Gastrocnemius medialis (tissue), 4 donors: ENCODE data around the gene GSTK1.

Experiments
- CTCF ChIP-seq, 5 experiments: fragments of 450-650 bp in 3 of 5; fragments of 200-600 bp in 2 of 5; sonication (generic) in 2 of 5; IDR thresholded peaks in 4 of 5; conservative IDR thresholded peaks in 1 of 5; 1 replicate in 4 of 5; 2 replicates in 1 of 5; pipeline ENCODE4 v1.5.1; 2016 to 2019; ENCODE audit warnings: antibody characterized with exemption in 5 of 5, mild to moderate bottlenecking in 3 of 5, moderate library complexity in 3 of 5
- POLR2A ChIP-seq, 2 donors: fragments of 450-650 bp; IDR thresholded peaks; one replicate each; pipeline ENCODE4 v1.6.1; 2017; ENCODE audit warnings: antibody characterized with exemption in 2 of 2, mild to moderate bottlenecking in 2 of 2, moderate library complexity in 2 of 2

GRCh38 chr7:143250822-143251221 lies 12.4 kb upstream of the GSTK1 start:
- TF ChIP-seq CTCF (IDR thresholded peaks at IDR 0.05 in 4 of 5, conservative IDR thresholded peaks at IDR 0.05 in 1 of 5) (no peak), POLR2A (IDR thresholded peaks at IDR 0.05) (no peak)
